HG03565 (cell line): ENCODE data around the gene PDE8A.

Experiments used
- ATAC-seq: cut with Tn5 transposase; IDR thresholded peaks from one replicate; pipeline ENCODE4 v1.9.1; 2021; ENCODE audit warnings: mild to moderate bottlenecking, moderate library complexity; ENCODE audit not compliant: unreplicated experiment

Gene PDE8A

DNA sequence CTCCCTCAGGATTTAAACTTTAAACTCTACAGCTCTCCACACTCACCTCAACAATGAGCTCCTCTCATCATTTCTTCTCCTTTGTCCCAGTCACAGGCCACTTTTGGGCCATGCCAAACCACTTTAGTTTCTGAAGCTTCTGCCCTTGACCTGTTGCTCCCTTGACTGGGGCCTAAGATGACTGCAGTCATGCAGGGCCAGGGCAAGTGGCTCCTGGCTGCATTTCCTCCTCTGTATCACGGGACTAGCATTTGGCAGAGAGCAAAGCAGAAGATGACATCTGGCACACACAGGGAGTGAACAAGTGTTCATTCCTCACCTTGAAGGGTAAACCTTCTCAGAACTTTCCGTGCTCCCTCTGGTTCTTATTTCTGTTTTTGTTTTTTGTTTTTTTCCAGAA is 136.9 kb downstream of the PDE8A start:
- no peak for ATAC-seq

DNA sequence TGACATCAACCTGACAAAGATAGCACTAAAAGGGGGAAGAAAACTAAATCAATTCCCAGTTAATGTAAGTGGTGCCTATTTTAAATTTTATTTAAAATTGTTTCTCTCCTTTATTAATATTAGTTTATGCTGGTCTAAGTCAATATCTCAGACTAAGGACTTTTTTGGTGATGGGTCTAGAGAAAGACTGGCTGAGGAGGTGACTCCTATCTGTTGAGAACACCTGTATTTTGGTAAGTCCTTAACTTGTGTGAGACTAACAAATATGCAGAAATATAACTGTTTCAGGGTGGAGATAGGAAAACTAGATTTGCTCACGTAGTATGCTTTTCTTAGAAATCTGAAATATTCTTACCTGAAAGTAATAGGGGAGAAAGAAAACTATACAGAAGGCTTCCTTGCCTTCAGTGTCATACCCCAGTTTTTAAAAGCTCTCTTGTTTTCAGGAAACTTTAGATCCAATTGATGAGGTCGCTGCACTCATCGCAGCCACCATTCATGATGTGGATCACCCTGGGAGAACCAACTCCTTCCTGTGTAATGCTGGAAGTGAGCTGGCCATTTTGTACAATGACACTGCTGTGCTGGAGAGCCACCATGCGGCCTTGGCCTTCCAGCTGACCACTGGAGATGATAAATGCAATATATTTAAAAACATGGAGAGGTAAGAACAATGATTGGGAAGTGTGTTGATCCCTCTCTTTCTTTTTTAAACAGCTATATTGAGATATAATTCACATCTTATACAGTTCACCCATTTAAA is 138.9 kb downstream of the PDE8A start:
- ATAC-seq, result no peak

DNA sequence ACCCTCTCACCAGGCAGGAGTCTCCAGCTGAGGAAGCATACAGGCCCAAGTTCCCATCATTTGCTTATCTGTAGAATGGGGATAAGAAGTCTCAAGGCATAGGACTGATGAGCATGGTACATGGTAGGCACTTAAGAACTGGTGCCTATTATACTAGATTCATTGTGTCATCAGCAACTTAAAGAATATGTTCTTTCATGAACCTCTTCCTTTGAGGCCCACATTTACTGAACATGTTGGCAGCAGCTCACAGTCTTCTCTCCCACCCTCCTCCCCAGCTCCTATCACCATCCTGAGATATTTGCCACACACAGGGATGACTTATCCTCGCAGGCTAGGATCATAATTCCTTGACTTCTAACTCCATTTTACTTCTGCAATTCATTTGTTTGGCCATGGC is 142.5 kb downstream of the PDE8A start:
- ATAC-seq, result no peak

DNA sequence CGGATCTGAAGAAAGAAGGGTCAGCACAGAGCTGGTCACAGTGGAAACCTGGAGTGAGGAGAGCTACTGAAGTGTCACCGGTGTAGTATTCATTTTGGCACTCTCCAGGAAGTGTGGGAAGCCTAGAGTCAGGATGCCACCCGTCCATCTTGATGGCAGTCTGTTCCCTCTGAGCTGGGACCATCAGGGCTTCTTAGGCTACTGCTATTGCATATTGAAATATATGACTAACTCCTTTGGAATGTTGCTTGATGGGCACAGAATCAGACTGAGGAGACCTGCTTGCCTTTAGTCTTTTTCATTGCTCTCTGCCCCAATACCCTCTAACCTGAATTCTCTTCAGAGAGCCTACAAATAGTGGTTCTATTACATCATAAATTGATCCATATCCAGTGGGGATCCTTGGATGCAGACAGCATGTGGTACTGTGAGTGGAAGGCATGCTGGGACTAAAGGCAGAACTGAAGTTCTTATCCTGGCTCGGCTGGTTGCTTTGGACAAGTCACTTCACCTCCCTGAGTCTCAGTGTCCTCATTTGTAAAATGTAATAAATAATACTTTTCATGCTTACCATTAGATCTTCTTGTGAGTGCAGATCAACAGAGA is 143.5 kb downstream of the PDE8A start:
- ATAC-seq, result no peak

DNA sequence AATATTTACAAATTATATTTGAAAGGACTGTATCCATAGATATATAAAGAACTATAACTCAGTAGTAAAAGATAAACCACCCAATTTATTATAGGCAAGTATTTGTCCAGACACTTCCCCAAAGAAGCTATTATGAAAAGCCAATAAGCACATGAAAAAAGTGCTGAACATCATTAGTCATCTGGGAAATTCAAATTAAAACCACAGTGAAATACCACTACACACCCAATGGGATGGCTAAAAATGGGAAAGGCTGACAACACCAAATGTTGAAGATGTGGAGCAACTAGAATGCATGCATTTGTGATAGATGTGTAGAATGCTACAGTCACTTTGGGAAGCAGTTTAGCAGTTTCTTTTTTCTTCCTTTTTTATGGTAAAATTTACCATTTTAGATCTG is 147.0 kb downstream of the PDE8A start:
- no peak for ATAC-seq

DNA sequence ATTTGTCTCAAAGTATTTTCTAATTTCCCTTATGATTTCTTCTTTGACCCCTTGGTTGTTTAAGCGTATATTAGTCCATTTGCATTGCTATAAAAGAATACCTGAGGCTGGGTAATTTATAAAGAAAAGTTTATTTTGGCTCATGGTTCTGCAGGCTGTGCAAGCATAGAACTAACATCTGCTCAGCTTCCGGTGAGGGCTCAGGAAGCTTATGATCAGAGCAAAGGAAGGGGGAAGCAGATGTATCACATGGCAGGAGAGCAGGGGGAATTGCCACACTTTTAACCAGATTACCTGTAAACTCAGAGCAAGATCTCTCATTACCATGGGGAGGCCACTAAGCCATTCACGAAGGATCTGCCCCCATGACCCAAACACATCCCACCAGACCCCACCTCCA is 148.2 kb downstream of the PDE8A start:
- no peak for ATAC-seq

- no peak for ATAC-seq
Observed at GRCh38 chr15:85131915-85132314, 150.3 kb downstream of the PDE8A start.

DNA sequence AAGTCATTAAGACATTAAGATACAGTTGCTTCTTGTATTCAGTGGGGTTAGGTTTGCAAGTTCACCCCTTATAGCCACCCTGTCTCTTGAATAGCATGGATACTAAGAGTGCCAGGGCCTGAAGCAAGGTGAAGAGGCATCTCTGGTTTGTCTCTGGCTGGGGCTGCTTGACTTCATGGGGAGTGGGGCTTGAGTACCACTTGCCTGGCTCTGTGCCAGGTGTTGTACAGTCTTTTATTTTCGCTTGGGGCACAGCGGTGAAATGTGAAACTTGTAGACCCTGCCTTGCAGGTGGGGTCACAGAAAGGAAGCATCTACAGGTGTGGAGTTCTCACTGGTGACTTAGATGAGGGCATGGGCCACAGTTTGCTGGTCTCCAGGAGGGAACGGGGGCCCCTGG is 152.1 kb downstream of the PDE8A start:
- no peak for ATAC-seq

DNA sequence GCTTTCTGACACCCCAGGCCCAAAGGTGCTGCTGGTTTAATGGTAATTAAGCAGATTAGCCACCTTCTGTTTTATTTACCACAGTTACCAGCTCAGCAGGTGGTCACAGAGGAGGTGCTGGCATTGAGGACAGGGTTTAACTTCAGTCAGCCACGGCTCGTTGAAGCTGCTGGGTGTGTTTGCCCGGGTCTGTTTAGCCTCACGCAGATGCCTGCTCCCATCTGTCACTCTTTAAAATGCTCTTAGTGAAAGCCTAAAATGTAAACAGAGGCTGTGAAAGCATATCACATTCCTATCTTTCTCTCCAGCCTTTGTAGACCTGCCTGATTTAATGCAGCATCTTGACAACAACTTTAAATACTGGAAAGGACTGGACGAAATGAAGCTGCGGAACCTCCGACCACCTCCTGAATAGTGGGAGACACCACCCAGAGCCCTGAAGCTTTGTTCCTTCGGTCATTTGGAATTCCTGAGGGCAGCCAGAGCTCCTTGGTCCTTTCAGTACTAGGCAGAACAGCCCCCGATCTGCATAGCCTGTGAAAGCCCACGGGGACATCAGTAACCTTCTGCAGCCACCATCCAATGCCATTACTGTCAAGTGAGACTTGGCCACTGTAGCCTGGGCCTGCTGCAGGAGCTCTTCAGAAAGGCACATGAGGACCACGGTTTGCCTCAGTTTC is 156.0 kb downstream of the PDE8A start:
- no peak for ATAC-seq

- no peak for ATAC-seq
Observed at GRCh38 chr15:85139391-85139790, 157.7 kb downstream of the PDE8A start.

GRCh38 chr15:85141726-85142125 is 160.1 kb downstream of the PDE8A start:
- no peak for ATAC-seq

DNA sequence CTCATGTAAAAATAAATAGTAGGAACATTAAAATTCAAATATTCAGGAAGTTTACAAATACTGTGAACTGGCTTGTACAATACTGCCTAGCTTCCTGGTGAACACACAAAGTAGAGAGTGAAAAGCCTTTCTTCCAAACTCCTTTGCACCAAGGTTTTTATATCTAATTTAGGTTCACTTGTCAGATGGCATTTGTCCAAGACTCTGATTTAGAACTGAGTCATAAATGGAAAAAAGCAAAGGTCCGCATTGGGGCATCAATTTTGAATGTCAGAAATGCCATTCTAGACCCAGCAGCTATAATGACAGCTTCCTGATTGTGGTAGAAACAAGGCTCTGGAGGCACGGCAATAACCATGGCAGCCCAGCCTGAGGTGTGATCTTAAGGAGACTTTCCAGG is 160.7 kb downstream of the PDE8A start:
- ATAC-seq, result no peak

DNA sequence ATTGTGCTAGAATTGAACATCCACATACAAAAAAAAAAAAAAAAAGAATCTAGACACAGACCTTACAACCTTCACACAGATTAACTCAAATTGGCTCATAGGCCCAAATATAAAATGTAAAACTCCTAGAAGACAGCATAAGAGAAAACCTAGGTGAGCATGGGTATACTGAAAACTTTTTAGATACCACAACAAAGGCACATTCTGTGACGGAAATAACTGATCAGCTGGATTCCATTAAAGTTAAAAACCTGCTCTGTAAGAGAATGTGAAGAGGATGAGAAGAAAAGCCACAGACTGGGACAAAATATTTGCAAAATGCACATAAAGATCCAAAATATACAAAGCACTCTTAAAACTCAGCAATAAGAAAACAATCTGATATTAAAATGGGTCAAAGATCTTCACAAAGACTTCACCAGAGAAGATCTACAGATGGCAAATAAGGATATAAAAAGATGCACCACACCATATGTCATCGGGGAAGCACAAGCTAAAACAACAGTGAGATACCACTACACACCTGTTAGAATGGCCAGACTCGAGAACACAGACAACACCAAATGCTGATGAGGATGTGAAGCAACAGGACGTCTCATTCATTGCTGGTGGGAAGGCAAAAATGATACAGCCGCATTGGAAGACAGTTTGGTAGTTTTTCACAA is 167.9 kb downstream of the PDE8A start:
- no peak for ATAC-seq

DNA sequence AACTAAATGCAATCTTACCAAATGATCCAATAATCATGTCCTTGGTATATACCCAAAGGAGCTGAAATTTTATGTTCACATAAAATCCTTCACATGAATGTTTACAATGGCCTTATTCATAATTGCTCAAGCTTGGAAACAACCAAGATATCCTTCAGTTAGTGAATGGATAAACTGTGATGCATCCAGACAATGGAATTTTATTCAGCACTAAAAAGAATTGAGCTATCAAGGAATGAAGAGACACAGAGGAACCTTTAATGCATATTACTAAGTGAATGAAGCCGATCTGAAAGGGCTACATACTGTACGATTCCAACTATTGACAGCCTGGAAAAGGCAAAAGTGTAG is 168.4 kb downstream of the PDE8A start:
- no peak for ATAC-seq

DNA sequence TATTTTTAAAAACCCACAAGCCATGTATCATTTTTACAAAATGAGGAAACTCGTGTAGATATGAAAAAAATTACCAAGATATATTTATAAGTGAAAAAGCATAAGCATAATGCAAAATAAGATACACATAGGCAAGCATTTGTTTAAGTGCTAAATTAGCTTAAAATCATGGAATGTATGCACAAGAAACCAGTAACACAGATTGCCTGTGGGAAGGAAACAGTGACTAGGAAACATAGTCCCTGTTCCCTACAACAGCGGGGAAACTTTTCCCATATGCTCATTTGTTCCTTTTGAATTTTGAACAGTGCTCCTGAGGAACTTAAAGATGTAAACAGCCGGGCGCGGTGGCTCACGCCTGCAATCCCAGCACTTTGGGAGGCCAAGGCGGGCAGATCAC is 169.5 kb downstream of the PDE8A start:
- no peak for ATAC-seq

GRCh38 chr15:85151861-85152260 is 170.2 kb downstream of the PDE8A start:
- no peak for ATAC-seq

DNA sequence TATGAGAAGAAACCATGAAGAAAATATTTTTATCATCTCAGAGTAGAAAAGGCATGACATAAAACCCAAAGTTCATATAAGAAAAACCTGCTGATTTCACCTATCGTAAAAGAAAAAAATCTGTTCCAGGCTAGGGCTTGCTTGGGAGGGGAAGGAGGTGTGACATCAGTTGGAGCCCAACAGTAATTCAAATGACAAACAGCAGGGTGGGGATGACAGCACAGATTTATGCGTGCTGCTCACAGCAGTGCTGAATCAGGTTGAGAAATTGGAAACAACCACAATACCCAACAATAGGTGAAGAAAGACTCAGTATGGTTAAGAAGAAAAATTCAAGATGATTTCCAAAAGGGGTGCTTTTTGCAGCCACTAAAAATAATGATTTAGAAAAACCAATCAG is 172.4 kb downstream of the PDE8A start:
- ATAC-seq, result no peak

GRCh38 chr15:85155360-85155759 is 173.7 kb downstream of the PDE8A start:
- ATAC-seq, result no peak

GRCh38 chr15:85155857-85156256 is 174.2 kb downstream of the PDE8A start:
- no peak for ATAC-seq

GRCh38 chr15:85157344-85157743 is 175.7 kb downstream of the PDE8A start:
- ATAC-seq, result no peak

GRCh38 chr15:85162237-85162636 is 180.6 kb downstream of the PDE8A start:
- no peak for ATAC-seq
